ENCODE results near the gene CFAP69. TPM values are rescaled to one million over a fixed set of nuclear protein-coding genes. Genes with fewer than 3 reads are reported as not detected.

The CFAP69 gene
- total RNA-seq: under 1 TPM; 0.72 to 0.85 TPM

- peak; percentile 87 for DNase-seq
- no peaks in the 10 kb centered on the region for H3K9me3 Mint-ChIP-seq
- H3K27ac Mint-ChIP-seq: peak within 1 kb of the TSS; percentile 51
- peaks cover 46% of the 10 kb centered on the region for H3K27me3 Mint-ChIP-seq
- H3K4me1 Mint-ChIP-seq: peaks cover 21% of the 10 kb centered on the region
- H3K4me3 Mint-ChIP-seq: peak within 1 kb of the TSS; percentile 95
- H3K36me3 Mint-ChIP-seq: no peaks in the 10 kb centered on the region
Measured at GRCh38 chr7:90244909-90245851, at the start of gene CFAP69. Gene CFAP69, plus strand, starts transcription at chr7:90245174. Its CDS starts 251 bp downstream, at chr7:90245425.

GRCh38 chr7:90201500-90202195 is 43.3 kb upstream of the CFAP69 start:
- peaks cover 9% of the 10 kb centered on the region for H3K27me3 Mint-ChIP-seq
- peaks cover 3% of the 10 kb centered on the region for H3K9me3 Mint-ChIP-seq
- no peak overlapping the region for H3K27ac Mint-ChIP-seq
- no peaks in the 10 kb centered on the region for H3K4me1 Mint-ChIP-seq
- H3K36me3 Mint-ChIP-seq: no peaks in the 10 kb centered on the region
- H3K4me3 Mint-ChIP-seq: no peak overlapping the region
- DNase-seq: no peak

GRCh38 chr7:90207956-90208355 is 37.0 kb upstream of the CFAP69 start:
- Mint-ChIP-seq H3K4me1 (peaks cover 2% of the 10 kb centered on the region), H3K27me3 (peaks cover 31% of the 10 kb centered on the region), H3K27ac (no peak overlapping the region), H3K4me3 (no peak overlapping the region), H3K36me3 (no peaks in the 10 kb centered on the region), H3K9me3 (peaks cover 3% of the 10 kb centered on the region)
- no peak for DNase-seq

- Mint-ChIP-seq H3K4me3 (no peak overlapping the region), H3K36me3 (no peaks in the 10 kb centered on the region), H3K27me3 (peaks cover 28% of the 10 kb centered on the region), H3K4me1 (peaks cover 2% of the 10 kb centered on the region), H3K27ac (no peak overlapping the region), H3K9me3 (no peaks in the 10 kb centered on the region)
- DNase-seq: no peak
Measured at GRCh38 chr7:90209776-90210175, 35.2 kb upstream of the CFAP69 start.

GRCh38 chr7:90210475-90210874 is 34.5 kb upstream of the CFAP69 start:
- Mint-ChIP-seq H3K9me3 (no peaks in the 10 kb centered on the region), H3K27ac (no peak overlapping the region), H3K27me3 (peaks cover 28% of the 10 kb centered on the region), H3K4me1 (peaks cover 2% of the 10 kb centered on the region), H3K36me3 (no peaks in the 10 kb centered on the region), H3K4me3 (no peak overlapping the region)
- DNase-seq: no peak

GRCh38 chr7:90210981-90211380 is 34.0 kb upstream of the CFAP69 start:
- Mint-ChIP-seq H3K27me3 (peaks cover 28% of the 10 kb centered on the region), H3K36me3 (no peaks in the 10 kb centered on the region), H3K27ac (no peak overlapping the region), H3K9me3 (no peaks in the 10 kb centered on the region), H3K4me1 (peaks cover 2% of the 10 kb centered on the region), H3K4me3 (peak overlapping the region; percentile 62)
- no peak for DNase-seq

- peak; percentile 57 for DNase-seq
- Mint-ChIP-seq H3K27me3 (peaks cover 27% of the 10 kb centered on the region), H3K27ac (no peak within 1 kb of the TSS), H3K9me3 (no peaks in the 10 kb centered on the region), H3K4me3 (peak within 1 kb of the TSS; percentile 62), H3K4me1 (peaks cover 2% of the 10 kb centered on the region), H3K36me3 (no peaks in the 10 kb centered on the region)
Measured at GRCh38 chr7:90211391-90212148, 33.4 kb upstream of the CFAP69 start, which contains the start of gene STEAP2. Gene STEAP2, plus strand, starts transcription at chr7:90211740. Its CDS starts 13,343 bp downstream, at chr7:90225083.

GRCh38 chr7:90212149-90212495 is 32.9 kb upstream of the CFAP69 start:
- no peak for DNase-seq
- H3K27ac Mint-ChIP-seq: no peak overlapping the region
- H3K4me1 Mint-ChIP-seq: peaks cover 2% of the 10 kb centered on the region
- no peak overlapping the region for H3K4me3 Mint-ChIP-seq
- no peaks in the 10 kb centered on the region for H3K36me3 Mint-ChIP-seq
- H3K9me3 Mint-ChIP-seq: no peaks in the 10 kb centered on the region
- H3K27me3 Mint-ChIP-seq: peaks cover 26% of the 10 kb centered on the region

GRCh38 chr7:90213521-90213920 is 31.5 kb upstream of the CFAP69 start:
- no peak for DNase-seq
- Mint-ChIP-seq H3K4me1 (peaks cover 2% of the 10 kb centered on the region), H3K4me3 (no peak overlapping the region), H3K9me3 (no peaks in the 10 kb centered on the region), H3K27me3 (peaks cover 29% of the 10 kb centered on the region), H3K36me3 (no peaks in the 10 kb centered on the region), H3K27ac (no peak overlapping the region)

GRCh38 chr7:90216080-90216674 is 28.8 kb upstream of the CFAP69 start:
- Mint-ChIP-seq H3K4me1 (no peaks in the 10 kb centered on the region), H3K9me3 (no peaks in the 10 kb centered on the region)

GRCh38 chr7:90216771-90217170 is 28.2 kb upstream of the CFAP69 start:
- no peaks in the 10 kb centered on the region for H3K4me1 Mint-ChIP-seq
- no peak overlapping the region for H3K4me3 Mint-ChIP-seq
- no peak for DNase-seq
- no peaks in the 10 kb centered on the region for H3K36me3 Mint-ChIP-seq
- no peaks in the 10 kb centered on the region for H3K9me3 Mint-ChIP-seq
- no peak overlapping the region for H3K27ac Mint-ChIP-seq
- H3K27me3 Mint-ChIP-seq: peaks cover 37% of the 10 kb centered on the region

More at GRCh38 chr7:90216080-90216674, 28.8 kb upstream of the CFAP69 start:
- DNase-seq: no peak
- Mint-ChIP-seq H3K36me3 (no peaks in the 10 kb centered on the region), H3K4me3 (no peak overlapping the region), H3K27ac (no peak overlapping the region), H3K27me3 (peaks cover 38% of the 10 kb centered on the region)

GRCh38 chr7:90222390-90222789 is 22.6 kb upstream of the CFAP69 start:
- no peak for DNase-seq
- no peaks in the 10 kb centered on the region for H3K36me3 Mint-ChIP-seq
- H3K4me1 Mint-ChIP-seq: no peaks in the 10 kb centered on the region
- H3K4me3 Mint-ChIP-seq: no peak overlapping the region
- no peak overlapping the region for H3K27ac Mint-ChIP-seq
- peaks cover 51% of the 10 kb centered on the region for H3K27me3 Mint-ChIP-seq
- no peaks in the 10 kb centered on the region for H3K9me3 Mint-ChIP-seq

GRCh38 chr7:90222811-90223725 is 21.9 kb upstream of the CFAP69 start:
- no peak for DNase-seq
- no peaks in the 10 kb centered on the region for H3K4me1 Mint-ChIP-seq
- H3K27ac Mint-ChIP-seq: no peak overlapping the region
- no peaks in the 10 kb centered on the region for H3K36me3 Mint-ChIP-seq
- no peaks in the 10 kb centered on the region for H3K9me3 Mint-ChIP-seq
- H3K4me3 Mint-ChIP-seq: no peak overlapping the region
- peaks cover 53% of the 10 kb centered on the region for H3K27me3 Mint-ChIP-seq

GRCh38 chr7:90224195-90224594 is 20.8 kb upstream of the CFAP69 start:
- H3K9me3 Mint-ChIP-seq: no peaks in the 10 kb centered on the region
- no peak for DNase-seq

More at GRCh38 chr7:90224195-90224594, 20.8 kb upstream of the CFAP69 start:
- Mint-ChIP-seq H3K4me1 (no peaks in the 10 kb centered on the region), H3K27me3 (peaks cover 55% of the 10 kb centered on the region), H3K36me3 (no peaks in the 10 kb centered on the region), H3K4me3 (no peak overlapping the region), H3K27ac (peak overlapping the region; percentile 30)

Data from activated naive CD8-positive, alpha-beta T cell treated with anti-CD3 and anti-CD28 coated beads for 36 hours (primary cell).